Stimulated activated CD8-positive, alpha-beta memory T cell treated with anti-CD3 and anti-CD28 coated beads, Interleukin-12 subunit alpha, Interleukin-12 subunit beta, amount 100 ng/mL, for 24 hours (primary cell): ENCODE results near the gene SLC40A1.

Source experiments
- DNase-seq: peaks from one replicate; pipeline ENCODE4 v3.0.0-alpha.2; 2020; ENCODE audit errors: extremely low read depth

The SLC40A1 gene

GRCh38 chr2:189512879-189513278, 67.7 kb downstream of the SLC40A1 start:
- DNase-seq, result no peak

- DNase-seq, result no peak
Measured at GRCh38 chr2:189511960-189512319, 68.6 kb downstream of the SLC40A1 start.

- no peak for DNase-seq
Measured at GRCh38 chr2:189511210-189511959, 69.2 kb downstream of the SLC40A1 start.
